Tibial artery (tissue), 4 donors: Measurements from ENCODE around the gene COA5.
A peak's percentile ranks its signal among the peaks of the same experiment; 100 is the strongest.

Experiments used
- DNase-seq, 2 donors: peaks; one replicate each; pipeline ENCODE4 v3.0.0-alpha.2; 2019
- H3K27ac ChIP-seq, 2 donors: fragments of 200-600 bp; sonication (generic) in 1 of 2; 1 replicate in 1 of 2; 2 replicates in 1 of 2; pipeline ENCODE4 v1.5.1; 2018 to 2019; ENCODE audit warnings: mild to moderate bottlenecking in 1 of 2
- H3K27me3 ChIP-seq, 2 donors: fragments of 200-600 bp; sonication (generic) in 1 of 2; one replicate each; pipeline versions ENCODE4 v1.5.1 to v1.6.0; 2016 to 2019
- H3K36me3 ChIP-seq, 3 donors: fragments of 200-600 bp; sonication (generic) in 2 of 3; one replicate each; pipeline ENCODE4 v1.5.1; 2016 to 2019; ENCODE audit warnings: mild to moderate bottlenecking in 2 of 3
- H3K4me1 ChIP-seq, 4 donors: fragments of 200-600 bp; sonication (generic) in 2 of 4; 1 replicate in 3 of 4; 2 replicates in 1 of 4; pipeline ENCODE4 v1.5.1; 2016 to 2019
- H3K4me3 ChIP-seq, 2 donors: fragments of 200-600 bp; sonication (generic) in 1 of 2; 1 replicate in 1 of 2; 2 replicates in 1 of 2; pipeline ENCODE4 v1.5.1; 2018 to 2019; ENCODE audit warnings: mild to moderate bottlenecking in 2 of 2
- H3K9me3 ChIP-seq, 3 donors: fragments of 200-600 bp; sonication (generic) in 1 of 3; one replicate each; pipeline ENCODE4 v1.5.1; 2016 to 2019
- CTCF ChIP-seq, 2 experiments: fragments of 200-600 bp in 1 of 2; fragments of 450-650 bp in 1 of 2; IDR thresholded peaks; one replicate each; pipeline ENCODE4 v1.5.1; 2017 to 2019; ENCODE audit warnings: antibody characterized with exemption in 2 of 2, mild to moderate bottlenecking in 1 of 2, moderate library complexity in 1 of 2
- intact Hi-C: fragments of 100-400 bp; cut with DNase I; formaldehyde crosslinking; loops from one replicate; pipeline ENCODE4 v1.15.0; 2023; ENCODE audit warnings: low total_unique reads

Gene COA5

GRCh38 chr2:98614024-98614739 is 5.9 kb upstream of the COA5 start:
- Histone ChIP-seq H3K36me3 (peaks cover 50 to 82% (median 75%) of the 10 kb centered on the region in 3 donors), H3K27me3 (no peaks in the 10 kb centered on the region), H3K9me3 (no peaks in the 10 kb centered on the region), H3K4me3 (no peak overlapping the region), H3K27ac (no peak overlapping the region), H3K4me1 (peaks cover 0 to 28% (median 21%) of the 10 kb centered on the region in 4 donors)
- DNase-seq, result no peak
- intact Hi-C loops, result loop anchor here (5.0 kb wide), 1 partner anchor 113 kb away; no protein-coding TSS in a partner anchor
- TF ChIP-seq CTCF (IDR thresholded peaks at IDR 0.05), result no peak

GRCh38 chr2:98608962-98609604 is 771 bp upstream of the COA5 start:
- TF ChIP-seq CTCF (IDR thresholded peaks at IDR 0.05), result no peak
- no peak for DNase-seq
- Histone ChIP-seq H3K27ac (peak overlapping the region; percentile 90 to 98), H3K4me1 (peaks cover 0 to 56% (median 43%) of the 10 kb centered on the region in 4 donors), H3K9me3 (no peaks in the 10 kb centered on the region), H3K4me3 (peak overlapping the region; percentile 77 to 92), H3K27me3 (no peaks in the 10 kb centered on the region), H3K36me3 (peaks cover 32 to 38% (median 33%) of the 10 kb centered on the region in 3 donors)
- intact Hi-C loops, result loop anchor here (5.0 kb wide), 1 partner anchor 47 kb away; no protein-coding TSS in a partner anchor

- intact Hi-C loops, result loop anchor here (5.0 kb wide), 1 partner anchor 45 kb away; no protein-coding TSS in a partner anchor
- DNase-seq, result no peak
Measured at GRCh38 chr2:98607741-98608115, 584 bp downstream of the COA5 start.

GRCh38 chr2:98607104-98607503 is 1.2 kb downstream of the COA5 start:
- no peaks in the 10 kb centered on the region for H3K9me3 ChIP-seq
- H3K4me1 ChIP-seq, result peaks cover 0 to 56% (median 43%) of the 10 kb centered on the region in 4 donors
- peaks cover 24 to 30% (median 26%) of the 10 kb centered on the region in 3 donors for H3K36me3 ChIP-seq
- H3K27me3 ChIP-seq, result no peaks in the 10 kb centered on the region
- peak overlapping the region; percentile 77 to 92 for H3K4me3 ChIP-seq
- no peak for DNase-seq
- no peak for TF ChIP-seq CTCF (IDR thresholded peaks at IDR 0.05)
- intact Hi-C loops, result loop anchor here (5.0 kb wide), 1 partner anchor 45 kb away; no protein-coding TSS in a partner anchor
- peak overlapping the region; percentile 90 to 98 for H3K27ac ChIP-seq

More at GRCh38 chr2:98607741-98608115, 584 bp downstream of the COA5 start:
- peaks cover 0 to 56% (median 43%) of the 10 kb centered on the region in 4 donors for H3K4me1 ChIP-seq
- peak overlapping the region; percentile 90 to 98 for H3K27ac ChIP-seq
- no peak for TF ChIP-seq CTCF (IDR thresholded peaks at IDR 0.05)
- H3K36me3 ChIP-seq, result peaks cover 26 to 31% (median 30%) of the 10 kb centered on the region in 3 donors
- no peaks in the 10 kb centered on the region for H3K27me3 ChIP-seq
- H3K4me3 ChIP-seq, result peak overlapping the region; percentile 77 to 92
- H3K9me3 ChIP-seq, result no peaks in the 10 kb centered on the region

- no peaks in the 10 kb centered on the region for H3K9me3 ChIP-seq
- TF ChIP-seq CTCF (IDR thresholded peaks at IDR 0.05), result no peak
- intact Hi-C loops, result loop anchor here (5.0 kb wide), 1 partner anchor 44 kb away; no protein-coding TSS in a partner anchor
- no peak overlapping the region for H3K27ac ChIP-seq
- no peaks in the 10 kb centered on the region for H3K27me3 ChIP-seq
- H3K4me1 ChIP-seq, result peaks cover 0 to 54% (median 41%) of the 10 kb centered on the region in 4 donors
- peaks cover 22 to 30% (median 28%) of the 10 kb centered on the region in 3 donors for H3K36me3 ChIP-seq
- peak overlapping the region in 1 of 2 donors; percentile 77 for H3K4me3 ChIP-seq
- DNase-seq, result no peak
Measured at GRCh38 chr2:98606431-98606830, 1.9 kb downstream of the COA5 start.
